HuH-7.5 (cell line): Measurements from ENCODE around the gene AFG1L.
"Not testable (repeated sequence)": the region's sequence is repeated elsewhere in the genome, so short reads cannot be mapped to it uniquely, and the experiment has no call there.

ENCODE experiments used
- DNase-seq: peaks from one replicate; pipeline ENCODE4 v3.0.0; 2011; ENCODE audit warnings: low spot score

AFG1L gene

DNA sequence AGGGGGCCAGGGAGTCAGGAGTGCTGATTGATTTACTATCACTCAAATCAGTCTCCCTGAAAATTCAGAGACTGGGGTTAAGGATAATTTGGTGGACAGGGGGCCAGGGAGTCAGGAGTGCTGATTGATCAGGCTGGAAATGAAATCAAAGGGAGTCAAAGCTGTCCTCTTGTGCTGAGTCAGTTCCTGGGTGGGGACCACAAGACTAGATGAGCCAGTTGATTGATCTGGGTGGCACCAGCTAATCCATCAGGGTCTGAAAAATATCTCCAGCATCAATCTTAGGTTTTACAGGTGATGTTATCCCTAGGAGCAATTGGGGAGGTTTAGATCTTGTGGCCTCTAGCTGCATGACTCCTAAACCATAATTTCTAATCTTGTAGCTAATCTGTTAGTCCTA is 6.1 kb upstream of the AFG1L start:
- DNase-seq, result no peak

DNA sequence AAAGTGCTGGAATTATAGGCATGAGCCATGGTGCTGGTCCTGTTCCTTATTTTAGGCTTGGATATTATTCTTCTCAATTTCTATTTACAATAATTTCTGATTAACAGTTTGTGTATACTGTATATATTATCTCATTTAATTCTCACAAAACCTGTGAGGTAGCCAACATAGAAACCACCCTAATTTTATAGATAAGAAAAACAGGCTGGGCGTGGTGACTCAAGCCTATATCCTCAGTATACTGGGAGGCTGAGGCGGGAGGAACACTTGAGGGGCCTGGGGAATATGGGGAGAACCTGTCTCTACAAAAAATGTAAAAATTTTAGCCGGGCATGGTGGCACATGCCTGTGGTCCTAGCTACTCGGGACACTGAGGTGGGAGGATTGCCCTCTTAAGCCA is 3.8 kb upstream of the AFG1L start:
- no peak for DNase-seq

DNA sequence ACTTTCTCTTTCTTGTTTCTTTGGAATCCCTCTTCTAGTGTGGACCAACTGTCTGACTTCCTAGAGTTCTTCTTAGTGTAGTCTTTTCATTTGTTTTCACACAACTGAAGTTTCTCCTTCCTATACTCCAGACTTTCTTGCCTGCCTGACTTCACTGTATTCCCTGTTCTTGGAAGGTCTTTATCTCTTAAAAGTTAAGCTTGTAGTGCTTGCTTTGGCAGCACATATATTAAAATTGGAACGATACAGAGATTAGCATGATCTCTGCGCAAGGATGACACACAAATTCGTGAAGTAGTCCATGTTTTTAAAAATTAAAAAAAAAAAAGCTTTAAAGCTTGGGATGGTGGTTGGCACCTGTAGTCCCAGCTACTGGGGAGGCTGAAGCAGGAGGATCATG is 2.3 kb upstream of the AFG1L start:
- DNase-seq, result not testable (repeated sequence)

DNA sequence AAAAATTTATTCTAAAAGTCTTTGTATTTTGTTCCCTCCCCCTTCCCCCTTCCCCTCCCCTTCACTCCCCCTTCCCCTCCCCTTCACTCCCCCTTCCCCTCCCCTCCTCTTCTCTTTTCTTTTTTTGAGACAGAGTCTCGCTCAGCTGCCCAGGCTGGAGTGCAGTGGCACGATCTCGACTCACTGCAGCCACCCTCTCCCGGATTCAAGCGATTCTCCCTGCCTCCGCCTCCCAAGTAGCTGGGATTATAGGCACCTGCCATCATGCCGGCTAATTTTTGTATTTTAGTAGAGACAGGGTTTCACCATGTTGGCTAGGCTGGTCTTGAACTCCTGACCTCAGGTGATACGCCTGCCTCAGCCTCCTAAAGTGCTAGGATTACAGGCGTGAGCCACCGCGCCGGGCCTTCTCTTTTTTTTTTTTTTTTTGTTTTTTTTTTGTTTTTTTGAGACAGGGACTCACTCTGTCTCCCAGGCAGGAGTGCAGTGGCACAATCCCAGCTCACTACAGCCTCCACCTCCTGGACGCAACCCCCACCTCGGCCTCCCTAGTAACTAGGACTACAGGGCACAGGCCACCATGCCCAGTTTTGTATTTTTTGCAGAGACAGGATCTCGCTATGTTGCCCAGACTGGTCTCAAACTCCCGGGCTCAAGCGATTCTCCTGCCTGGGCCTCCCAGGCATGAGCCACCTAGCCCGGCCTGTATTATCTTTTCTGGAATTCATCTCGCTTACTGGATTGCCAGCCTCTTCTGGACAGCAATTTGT is 1.1 kb upstream of the AFG1L start:
- no peak for DNase-seq

GRCh38 chr6:108294297-108294726 is 542 bp upstream of the AFG1L start:
- no peak for DNase-seq

DNA sequence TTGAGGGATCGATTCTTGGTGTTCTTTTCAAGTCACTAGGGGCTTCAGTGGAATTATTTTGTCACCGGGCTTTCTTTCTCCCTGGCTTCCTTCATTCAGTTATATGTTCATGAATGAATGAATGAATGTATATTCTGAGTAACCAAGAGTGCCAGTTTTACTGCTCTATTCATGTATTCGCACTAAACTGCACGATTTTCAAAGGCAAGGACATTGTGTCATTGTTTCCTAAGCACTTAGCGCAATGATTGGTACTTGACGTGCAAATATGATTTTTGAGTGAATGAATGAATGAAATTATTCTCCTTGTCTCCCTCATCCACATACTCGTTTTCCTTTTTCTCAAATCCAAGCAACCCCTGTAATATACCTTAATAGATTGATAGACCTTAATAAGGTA is 822 bp downstream of the AFG1L start:
- DNase-seq, result no peak

GRCh38 chr6:108302386-108302785 is 7.5 kb downstream of the AFG1L start:
- no peak for DNase-seq

DNA sequence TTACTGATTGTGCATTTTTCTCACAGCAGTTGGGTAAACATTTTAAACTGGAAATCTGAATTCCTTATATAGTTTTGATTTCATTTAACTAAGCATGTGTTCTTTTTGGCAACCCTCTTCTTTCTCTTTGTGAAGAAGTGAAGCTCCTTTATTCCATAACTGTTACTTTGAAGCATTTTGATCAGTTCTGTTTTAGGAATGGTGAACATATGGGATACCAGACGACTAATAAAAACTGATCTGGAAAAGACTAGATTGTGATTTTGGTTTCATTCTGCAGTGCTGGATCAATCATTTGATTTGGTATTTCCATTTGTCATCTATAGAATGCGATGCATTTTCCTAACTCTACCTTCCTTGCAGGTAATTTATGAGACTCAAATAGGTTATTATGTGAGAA is 9.8 kb downstream of the AFG1L start:
- DNase-seq, result no peak

DNA sequence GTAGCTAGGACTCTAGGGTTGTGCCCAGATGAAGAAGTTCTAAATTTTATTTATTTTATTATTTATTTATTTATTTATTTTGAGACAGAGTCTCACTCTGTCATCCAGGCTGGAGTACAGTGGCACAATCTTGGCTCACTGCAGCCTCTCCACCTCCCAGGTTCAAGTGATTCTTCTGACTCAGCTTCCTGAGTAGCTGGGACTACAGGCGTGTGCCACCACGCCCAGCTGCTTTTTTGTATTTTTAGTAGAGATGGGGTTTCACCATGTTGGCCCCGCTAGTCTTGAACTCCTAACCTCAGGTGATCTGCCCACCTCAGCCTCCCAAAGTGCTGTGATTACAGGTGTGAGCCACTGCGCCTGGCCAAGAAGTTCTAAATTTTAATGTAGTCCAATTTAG is 13.8 kb downstream of the AFG1L start:
- not testable (repeated sequence) for DNase-seq

- no peak for DNase-seq
These were observed 15.0 kb downstream of the AFG1L start for GRCh38 chr6:108309844-108310243.

GRCh38 chr6:108312605-108313004 is 17.8 kb downstream of the AFG1L start:
- no peak for DNase-seq

DNA sequence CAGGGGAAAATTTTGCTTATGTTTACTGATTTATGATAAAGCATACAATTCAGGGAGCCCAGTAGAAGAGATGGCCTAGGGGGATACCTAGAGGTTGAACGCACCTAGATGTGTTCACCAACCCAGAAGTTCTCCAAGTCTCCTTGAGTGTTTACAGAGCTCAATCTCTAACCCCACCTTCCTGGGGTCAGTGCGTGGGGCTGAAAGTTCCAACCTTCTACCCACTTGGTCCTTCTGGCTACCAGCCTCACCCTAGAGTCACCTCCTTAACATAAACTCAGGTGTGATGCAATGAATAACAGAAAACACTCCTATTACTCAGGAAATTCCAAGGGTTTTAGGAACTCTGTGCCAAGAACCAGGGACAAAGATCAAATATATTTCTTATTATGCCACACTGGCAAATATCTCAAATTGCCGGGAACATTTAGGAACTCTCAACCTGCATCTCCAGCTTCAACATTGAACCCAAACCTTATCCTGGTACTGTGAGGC is 26.4 kb downstream of the AFG1L start:
- no peak for DNase-seq

- no peak for DNase-seq
These were observed 27.9 kb downstream of the AFG1L start for GRCh38 chr6:108322728-108323127.

DNA sequence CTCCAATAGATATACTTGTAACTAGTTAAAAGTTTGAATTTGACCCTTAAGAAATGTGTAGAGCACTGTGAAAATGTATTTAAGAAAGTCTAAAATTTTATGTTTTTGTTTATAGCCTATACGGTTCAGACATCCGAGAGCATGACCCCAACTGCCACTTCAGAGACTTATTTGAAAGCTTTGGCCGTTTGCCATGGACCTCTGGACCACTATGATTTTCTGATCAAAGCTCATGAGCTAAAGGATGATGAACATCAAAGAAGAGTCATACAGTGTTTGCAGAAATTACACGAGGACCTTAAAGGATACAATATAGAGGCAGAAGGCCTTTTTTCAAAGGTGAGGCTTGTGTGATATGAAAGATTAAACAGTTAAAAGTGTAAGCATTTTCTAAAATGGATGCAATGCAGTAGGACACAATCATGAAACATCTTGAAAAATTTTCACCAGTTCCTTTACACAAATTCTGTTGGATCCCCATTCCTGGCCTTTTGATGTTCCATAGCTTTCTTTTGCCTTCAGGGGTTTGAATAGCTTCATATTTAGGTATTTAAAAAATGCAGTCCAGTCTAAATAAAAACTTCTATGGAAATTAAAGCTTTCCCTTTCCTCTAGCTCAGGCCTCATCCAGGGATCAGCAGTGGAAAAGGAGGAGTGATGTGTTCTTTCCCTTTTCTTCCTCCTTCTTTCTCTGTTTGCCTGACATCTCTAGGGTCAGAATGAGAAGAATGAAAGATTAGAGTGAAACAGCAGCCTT is 29.0 kb downstream of the AFG1L start:
- no peak for DNase-seq

GRCh38 chr6:108330221-108330785 is 35.4 kb downstream of the AFG1L start:
- DNase-seq, result not testable (repeated sequence)

DNA sequence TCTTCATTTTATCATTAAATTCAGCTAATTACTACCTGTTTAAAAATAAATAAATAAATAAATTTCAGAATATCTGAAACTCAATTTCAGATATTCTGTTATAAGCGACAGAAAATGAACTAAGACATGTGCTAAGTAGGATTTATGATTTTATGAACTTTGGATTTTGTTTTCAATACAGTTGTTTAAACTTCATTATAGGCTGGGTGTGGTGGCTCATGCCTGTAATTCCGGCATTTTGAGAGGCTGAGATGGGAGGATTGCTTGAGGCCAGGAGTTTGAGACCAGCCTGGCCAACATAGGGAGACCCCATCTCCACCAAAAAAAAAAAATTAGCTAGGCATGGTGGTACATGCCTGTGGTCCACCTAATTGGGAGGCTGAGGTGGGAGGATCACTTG is 36.0 kb downstream of the AFG1L start:
- no peak for DNase-seq

- DNase-seq, result no peak
These were observed 37.1 kb downstream of the AFG1L start for GRCh38 chr6:108331982-108332381.

DNA sequence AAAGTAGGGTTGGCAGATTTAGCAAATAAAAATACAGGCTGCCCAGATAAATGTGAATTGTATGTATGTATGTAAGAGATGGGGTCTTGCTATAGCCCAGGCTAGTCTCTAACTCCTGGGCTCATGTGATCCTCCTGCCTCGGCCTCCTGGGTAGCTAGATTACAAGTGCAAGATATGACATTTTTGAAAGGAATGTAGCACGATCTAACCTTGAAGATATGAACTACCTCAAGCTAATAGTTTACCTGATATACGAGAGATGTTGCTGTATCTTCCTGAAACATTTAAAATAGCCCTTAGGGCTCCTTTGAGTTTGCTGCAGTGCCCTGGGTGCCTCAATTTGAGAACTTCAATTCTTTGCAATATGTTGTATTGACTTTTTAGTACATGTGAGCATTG is 42.1 kb downstream of the AFG1L start:
- DNase-seq, result no peak

GRCh38 chr6:108337721-108338120 is 42.9 kb downstream of the AFG1L start:
- no peak for DNase-seq

- no peak for DNase-seq
These were observed 46.5 kb downstream of the AFG1L start for GRCh38 chr6:108341372-108341771.

DNA sequence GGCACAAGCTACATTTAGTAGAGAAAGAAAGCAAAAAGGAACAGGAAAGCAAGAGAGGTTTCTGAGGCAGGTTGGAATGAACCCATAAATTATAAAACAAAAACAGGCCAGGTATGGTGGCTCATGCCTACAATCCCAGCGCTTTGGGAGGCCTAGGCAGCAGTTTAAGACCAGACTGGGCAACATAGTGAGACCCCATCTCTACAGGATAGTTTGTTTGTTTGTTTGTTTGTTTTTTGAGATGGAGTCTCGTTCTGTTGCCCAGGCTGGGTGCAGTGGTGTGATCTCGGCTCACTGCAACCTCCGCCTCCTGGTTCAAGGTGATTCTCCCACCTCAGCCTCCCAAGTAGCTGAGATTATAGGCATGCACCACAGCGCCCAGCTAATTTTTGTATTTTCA is 49.0 kb downstream of the AFG1L start:
- no peak for DNase-seq

- no peak for DNase-seq
These were observed 53.9 kb downstream of the AFG1L start for GRCh38 chr6:108348655-108349349.
